HG03520 (cell line): Measurements from ENCODE around the gene CTDNEP1.

ENCODE experiments used
- ATAC-seq: cut with Tn5 transposase; IDR thresholded peaks from one replicate; pipeline ENCODE4 v1.9.1; 2021; ENCODE audit warnings: mild to moderate bottlenecking, moderate library complexity; ENCODE audit not compliant: unreplicated experiment

The CTDNEP1 gene

GRCh38 chr17:7232114-7232513, 19.4 kb downstream of the CTDNEP1 start:
- ATAC-seq = no peak

GRCh38 chr17:7229504-7229903, 22.0 kb downstream of the CTDNEP1 start:
- no peak for ATAC-seq

DNA sequence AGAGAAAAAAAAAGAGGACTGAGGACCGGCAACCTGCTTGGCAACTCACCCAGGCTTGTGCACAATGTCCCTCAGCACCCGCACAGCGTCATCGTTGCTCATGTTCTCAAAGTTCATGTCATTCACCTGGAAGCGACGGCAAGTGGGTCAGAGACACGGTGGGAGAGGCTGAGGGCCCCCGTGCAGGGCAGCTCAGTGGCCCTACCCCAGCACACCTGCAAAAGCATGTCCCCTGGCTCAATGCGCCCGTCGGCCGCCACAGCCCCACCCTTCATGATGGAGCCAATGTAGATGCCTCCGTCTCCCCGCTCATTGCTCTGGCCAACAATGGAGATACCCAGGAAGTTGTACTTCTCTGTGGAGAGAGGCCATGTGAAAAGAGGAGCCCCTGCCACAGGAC, 22.6 kb downstream of the CTDNEP1 start:
- ATAC-seq = no peak

DNA sequence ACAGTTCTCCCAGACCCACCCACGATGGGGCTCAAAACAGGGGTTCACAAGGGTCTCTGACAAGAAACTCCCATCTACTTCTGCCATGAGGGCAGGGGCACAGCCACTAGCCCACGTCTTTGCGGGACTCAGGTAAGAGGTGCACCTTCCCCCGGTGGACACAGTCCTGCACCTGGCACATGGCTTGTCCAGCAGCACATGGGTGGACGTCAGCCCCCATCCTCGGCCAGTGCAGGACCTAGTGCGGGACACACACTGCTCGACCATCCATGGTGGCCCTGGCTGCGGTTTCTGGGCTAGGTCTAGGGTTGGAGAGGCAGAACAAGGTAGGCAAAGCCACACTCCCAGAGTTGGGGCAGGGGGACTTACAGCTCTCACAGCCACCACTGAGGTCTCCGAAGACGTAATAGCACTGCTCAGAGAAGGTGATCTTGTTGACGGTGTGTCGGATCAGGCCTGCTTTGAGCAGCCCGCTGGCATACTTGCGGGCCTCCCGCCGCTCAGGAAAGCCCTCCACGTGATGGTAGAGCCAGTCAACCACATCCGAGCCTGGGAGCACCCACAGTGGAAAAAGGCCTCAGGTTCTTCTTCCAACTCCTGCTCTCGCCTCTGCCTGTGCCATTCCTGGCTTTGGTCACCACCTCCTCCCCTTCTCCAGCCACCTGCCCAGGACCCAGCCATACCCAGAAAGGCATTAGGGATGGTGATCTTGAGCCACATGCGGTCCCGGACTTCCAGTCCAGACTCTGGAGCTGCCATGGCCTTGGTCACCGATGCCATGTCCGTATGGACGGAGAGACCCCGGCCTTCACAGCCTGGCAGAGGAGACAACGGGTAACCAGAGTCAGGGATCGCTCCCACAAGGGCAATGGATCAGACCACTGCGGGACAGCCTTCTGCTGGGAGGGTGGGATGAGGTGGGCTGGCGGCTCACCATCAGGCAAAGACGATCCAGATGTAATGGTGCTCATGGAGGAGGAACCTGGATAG, 24.5 kb downstream of the CTDNEP1 start:
- no peak for ATAC-seq

DNA sequence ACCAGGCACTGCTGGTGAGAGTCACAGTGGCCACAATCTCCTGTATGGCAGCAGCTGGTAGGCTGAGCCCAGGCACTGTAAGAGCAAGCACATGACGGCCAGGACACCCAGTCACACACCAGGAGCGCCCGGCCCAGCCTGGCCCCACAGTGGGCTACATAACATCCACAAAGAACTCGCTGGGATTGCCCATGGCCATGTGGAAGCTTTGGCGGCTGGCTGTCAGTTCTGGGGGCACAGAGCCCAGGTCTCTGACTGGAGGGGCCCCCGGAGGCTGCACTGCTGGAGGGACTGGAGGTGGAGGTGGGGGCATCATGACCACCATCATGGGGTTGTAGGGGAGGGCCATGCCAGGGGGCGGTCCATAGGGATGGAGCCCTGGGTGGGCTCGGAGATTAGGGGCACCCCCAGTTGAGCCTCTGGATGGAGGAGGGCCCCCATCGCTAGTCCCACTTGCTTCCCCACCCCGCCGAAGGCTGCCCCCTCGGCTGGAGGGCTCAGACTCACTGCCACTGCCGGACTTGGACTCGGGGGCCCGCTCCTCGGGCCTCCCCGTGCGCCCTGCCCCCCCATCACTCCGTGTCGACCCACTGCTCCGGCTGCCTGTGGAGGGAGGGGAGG, 25.7 kb downstream of the CTDNEP1 start:
- no peak for ATAC-seq

DNA sequence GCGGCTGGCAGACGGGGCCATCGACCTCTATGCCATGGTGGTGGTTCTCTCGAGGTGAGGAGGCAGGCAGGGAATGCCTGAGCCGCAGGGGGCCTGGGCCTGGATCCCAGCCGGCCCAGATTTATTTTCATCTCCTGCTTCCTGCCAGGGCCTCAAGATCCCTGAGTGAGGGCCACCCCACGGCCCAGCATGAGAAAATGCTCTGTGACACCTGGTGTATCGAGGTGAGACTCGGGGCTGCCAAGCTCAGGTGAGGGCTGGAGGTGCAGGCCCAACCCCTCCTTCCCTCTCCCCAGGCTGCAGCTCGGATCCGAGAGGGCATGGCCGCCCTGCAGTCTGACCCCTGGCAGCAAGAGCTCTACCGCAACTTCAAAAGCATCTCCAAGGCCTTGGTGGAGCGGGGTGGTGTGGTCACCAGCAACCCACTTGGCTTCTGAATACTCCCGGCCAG, 26.8 kb downstream of the CTDNEP1 start:
- ATAC-seq = no peak

DNA sequence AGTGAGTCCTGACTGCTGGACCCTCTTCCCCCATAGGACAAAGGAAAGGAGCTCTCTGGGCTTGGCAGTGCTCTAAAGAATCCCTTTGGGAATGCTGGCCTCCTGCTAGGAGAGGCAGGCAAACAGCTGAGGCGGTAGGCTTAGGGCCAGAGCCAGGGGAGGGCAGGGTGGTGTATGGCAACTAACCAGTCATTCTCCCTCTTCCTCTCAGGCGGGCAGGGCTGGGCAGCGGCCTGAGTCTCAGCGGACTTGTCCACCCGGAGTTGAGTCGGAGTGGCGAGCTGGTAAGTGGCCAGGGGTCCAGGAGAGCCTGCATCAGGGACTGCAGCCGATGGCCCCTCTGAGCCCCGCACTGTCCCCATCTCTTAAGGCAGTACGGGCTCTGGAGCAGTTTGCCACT, 27.4 kb downstream of the CTDNEP1 start:
- no peak for ATAC-seq

GRCh38 chr17:7223375-7223774, 28.2 kb downstream of the CTDNEP1 start:
- no peak for ATAC-seq

- ATAC-seq = no peak
Observed at GRCh38 chr17:7222972-7223292, 28.6 kb downstream of the CTDNEP1 start.

DNA sequence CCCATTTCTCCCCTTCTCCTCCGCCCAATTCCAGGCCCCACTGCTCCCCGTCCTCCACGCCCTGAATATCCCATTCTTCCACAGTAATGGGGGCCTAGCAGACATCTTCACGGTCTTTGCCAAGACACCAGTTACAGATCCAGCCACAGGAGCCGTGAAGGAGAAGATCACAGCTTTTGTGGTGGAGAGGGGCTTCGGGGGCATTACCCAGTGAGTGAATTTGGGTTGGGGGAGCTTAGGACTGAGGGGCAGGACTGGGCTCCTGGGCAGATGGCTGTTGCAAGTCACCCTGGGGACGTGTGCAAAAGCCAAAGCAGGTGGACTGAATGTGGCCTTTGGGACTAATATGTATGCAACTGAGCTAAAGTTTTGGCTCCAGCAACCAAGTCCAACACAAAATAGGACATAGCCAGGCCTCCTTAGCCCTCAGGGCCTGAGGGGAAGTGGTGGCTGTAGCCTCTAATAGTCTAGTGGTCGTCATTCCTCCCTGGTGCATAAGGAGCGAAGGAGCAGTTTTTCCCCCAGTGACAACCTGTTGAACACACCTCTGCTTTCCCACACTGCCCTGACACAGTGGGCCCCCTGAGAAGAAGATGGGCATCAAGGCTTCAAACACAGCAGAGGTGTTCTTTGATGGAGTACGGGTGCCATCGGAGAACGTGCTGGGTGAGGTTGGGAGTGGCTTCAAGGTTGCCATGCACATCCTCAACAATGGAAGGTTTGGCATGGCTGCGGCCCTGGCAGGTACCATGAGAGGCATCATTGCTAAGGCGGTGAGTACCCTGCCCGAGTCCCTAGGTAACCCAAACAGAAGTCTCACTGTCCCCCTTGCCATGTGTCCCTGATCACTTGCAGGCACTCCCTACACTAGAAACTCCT, 29.2 kb downstream of the CTDNEP1 start:
- ATAC-seq = no peak

GRCh38 chr17:7221278-7222092, 30.0 kb downstream of the CTDNEP1 start:
- no peak for ATAC-seq

GRCh38 chr17:7220593-7221277, 30.8 kb downstream of the CTDNEP1 start:
- ATAC-seq = no peak

DNA sequence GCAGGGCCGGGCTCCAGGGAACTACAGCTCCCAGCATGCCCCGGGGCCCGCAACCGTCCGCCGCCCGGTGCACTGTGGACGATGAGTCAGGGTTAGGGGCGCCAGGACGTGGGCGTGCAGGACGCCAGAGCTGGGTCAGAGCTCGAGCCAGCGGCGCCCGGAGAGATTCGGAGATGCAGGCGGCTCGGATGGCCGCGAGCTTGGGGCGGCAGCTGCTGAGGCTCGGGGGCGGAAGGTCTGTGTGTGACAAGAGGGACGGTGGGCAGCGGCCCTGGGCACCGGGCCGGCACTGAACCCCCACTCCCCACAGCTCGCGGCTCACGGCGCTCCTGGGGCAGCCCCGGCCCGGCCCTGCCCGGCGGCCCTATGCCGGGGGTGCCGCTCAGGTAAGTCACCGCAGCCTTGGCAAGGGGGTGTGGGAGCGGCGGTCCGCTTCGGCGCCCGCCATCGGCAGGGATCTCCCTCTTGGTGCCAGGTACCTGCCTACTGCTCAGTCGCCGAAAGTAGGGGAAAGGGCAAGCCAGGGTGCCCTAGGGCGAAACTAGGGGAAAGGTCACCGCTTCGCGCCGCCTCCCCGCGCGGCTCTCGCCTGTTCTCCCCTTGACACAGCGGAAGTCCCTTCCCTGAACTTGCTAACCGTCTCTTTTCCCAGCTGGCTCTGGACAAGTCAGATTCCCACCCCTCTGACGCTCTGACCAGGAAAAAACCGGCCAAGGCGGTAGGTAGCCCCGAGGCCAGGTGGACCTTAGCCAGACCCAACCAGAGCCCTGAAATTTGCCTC, 31.5 kb downstream of the CTDNEP1 start, which contains the start of the genes ACADVL and DLG4:
ACADVL (plus strand) TSS at position 127 of the 781 bp plus-strand sequence; CDS start at position 174, 47 bp downstream.
DLG4 (minus strand) TSS at position 25 of the 781 bp plus-strand sequence.
- no peak for ATAC-seq

- ATAC-seq = no peak
Observed at GRCh38 chr17:7219229-7219811, 32.2 kb downstream of the CTDNEP1 start.

GRCh38 chr17:7218758-7219157, 32.8 kb downstream of the CTDNEP1 start:
- no peak for ATAC-seq

DNA sequence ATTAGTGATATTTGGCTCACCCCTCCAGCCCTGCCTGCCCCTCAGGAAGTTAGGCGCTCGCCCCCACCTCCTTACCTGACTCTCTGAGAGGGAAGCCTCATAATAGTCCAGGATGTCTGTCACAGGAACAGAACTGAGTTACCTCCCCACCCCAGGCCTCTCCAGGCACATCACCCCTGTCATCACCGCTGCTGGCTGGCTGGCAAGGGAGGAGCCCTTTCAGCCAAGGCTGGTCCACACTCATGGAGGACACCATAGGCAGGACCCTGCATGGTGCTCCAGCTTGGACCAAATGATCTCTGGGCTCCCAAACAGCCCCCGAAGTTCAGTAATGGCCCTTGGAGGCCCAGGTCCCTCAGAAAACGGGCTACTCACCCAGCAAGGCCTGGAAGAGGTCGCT, 33.4 kb downstream of the CTDNEP1 start:
- no peak for ATAC-seq

DNA sequence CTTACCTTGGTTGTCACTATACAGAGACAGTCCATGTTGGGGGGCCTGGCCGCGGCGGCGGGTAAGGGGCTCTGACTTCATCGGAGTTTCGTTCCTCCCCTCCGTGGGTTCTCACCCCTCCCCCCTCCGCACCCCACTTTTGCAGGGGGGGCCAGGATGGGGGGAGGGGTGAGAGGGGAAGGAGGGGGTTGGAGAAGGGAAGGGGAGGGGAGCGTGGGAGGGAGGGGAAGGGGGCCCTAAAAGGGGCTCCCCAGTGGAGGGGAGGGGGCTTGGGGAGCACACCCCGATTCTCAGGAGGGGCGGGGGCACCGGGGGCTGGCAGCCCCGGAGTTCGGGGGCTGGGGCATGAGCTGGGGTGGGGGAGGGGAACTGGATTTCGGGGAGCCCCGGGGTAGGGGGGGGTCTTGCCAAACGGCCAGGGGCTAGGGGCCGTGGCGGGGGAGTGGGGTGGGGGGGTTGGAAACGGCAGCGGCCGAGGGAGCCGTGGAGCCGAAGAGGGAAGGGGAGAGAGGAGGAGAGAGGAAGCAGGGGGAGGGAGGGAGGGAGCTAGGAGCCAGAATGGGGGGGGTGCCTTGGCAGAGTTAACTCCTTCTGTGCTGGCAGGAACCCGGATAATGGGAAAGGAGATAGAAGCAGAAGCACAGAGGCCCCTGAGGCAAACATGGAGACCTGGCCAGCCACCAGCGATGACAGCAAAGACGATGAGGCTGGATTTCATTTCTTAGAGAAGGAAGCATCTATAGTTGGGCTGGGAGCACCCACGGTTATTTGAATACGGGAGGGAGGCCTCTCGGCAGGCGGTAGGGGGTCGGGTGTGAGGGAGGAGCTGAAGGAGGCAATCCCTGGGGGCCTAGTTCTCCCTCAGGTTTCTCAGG, 34.2 kb downstream of the CTDNEP1 start:
- no peak for ATAC-seq
